HepG2 (cell line): Measurements from ENCODE around the gene TERC.
"Not testable (repeated sequence)": the region's sequence is repeated elsewhere in the genome, so short reads cannot be mapped to it uniquely, and the experiment has no call there.

Source experiments
- NFATC3 ChIP-seq: sonication (generic); formaldehyde crosslinking; IDR thresholded peaks from 2 replicates; pipeline ENCODE4 v1.5.1; 2020; ENCODE audit warnings: mild to moderate bottlenecking, missing genetic modification reagents
- PRMT3 ChIP-seq: sonication (generic); formaldehyde crosslinking; IDR thresholded peaks from 2 replicates; pipeline ENCODE4 v1.8.1; 2022; ENCODE audit warnings: low read depth, mild to moderate bottlenecking, moderate library complexity, missing genetic modification reagents, borderline replicate concordance
- RAD21 ChIP-seq: fragments of 450-650 bp; formaldehyde crosslinking; IDR thresholded peaks from 2 replicates; pipeline ENCODE4 v1.5.0; 2020; ENCODE audit warnings: mild to moderate bottlenecking
- TF ChIP-seq, protein P1 (sequence below): sonication (generic); formaldehyde crosslinking; IDR thresholded peaks from 2 replicates; pipeline ENCODE4 v1.4.0; 2020; ENCODE audit warnings: mild to moderate bottlenecking, missing genetic modification reagents

DNA sequence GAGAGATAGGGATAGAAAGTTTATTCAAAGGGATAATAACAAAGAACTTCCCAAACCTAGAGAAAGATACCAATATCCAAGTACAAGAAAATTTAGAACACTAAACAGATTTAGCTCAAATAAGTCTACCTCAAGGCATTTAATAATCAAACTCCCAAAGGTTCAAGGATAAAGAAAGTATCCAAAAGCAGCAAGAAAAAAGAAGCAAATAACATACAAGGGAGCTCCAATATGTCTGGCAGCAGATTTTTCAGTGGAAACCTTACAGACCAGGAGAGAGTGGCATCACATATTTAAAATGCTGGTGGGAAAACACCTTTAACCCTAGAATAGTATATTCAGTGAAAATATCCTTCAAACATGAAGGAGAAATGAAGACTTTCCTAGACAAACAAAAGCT is 33.0 kb downstream of the TERC start:
- TF ChIP-seq NFATC3, PRMT3, RAD21 (CRISPR knock-in tag): not testable (repeated sequence)
- TF ChIP-seq, protein P1, sequence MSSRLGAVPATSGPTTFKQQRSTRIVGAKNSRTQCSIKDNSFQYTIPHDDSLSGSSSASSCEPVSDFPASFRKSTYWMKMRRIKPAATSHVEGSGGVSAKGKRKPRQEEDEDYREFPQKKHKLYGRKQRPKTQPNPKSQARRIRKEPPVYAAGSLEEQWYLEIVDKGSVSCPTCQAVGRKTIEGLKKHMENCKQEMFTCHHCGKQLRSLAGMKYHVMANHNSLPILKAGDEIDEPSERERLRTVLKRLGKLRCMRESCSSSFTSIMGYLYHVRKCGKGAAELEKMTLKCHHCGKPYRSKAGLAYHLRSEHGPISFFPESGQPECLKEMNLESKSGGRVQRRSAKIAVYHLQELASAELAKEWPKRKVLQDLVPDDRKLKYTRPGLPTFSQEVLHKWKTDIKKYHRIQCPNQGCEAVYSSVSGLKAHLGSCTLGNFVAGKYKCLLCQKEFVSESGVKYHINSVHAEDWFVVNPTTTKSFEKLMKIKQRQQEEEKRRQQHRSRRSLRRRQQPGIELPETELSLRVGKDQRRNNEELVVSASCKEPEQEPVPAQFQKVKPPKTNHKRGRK (CRISPR knock-in tag), result not testable (repeated sequence)
